OCI-LY3 (cell line): ENCODE results near the gene TPCN2.

Source experiments
- H2AFZ ChIP-seq: fragments of 200-600, 300-600 bp; shearing (Covaris generic); 2 replicates; pipeline ENCODE4 v1.6.0; 2014; ENCODE audit warnings: antibody characterized with exemption, low read depth, low read length
- H3K27ac ChIP-seq: fragments of 200-600, 300-600 bp; sonication (generic); 2 replicates; pipeline ENCODE4 v1.5.1; 2014; ENCODE audit warnings: mild to moderate bottlenecking, low read length, moderate library complexity, mixed read lengths
- H3K27me3 ChIP-seq: fragments of 200-600, 300-600 bp; sonication (generic); 2 replicates; pipeline ENCODE4 v1.6.1; 2014; ENCODE audit warnings: low read depth, low read length, mixed read lengths
- H3K36me3 ChIP-seq: fragments of 200-600, 300-600 bp; sonication (generic); replicated peaks from 2 replicates; pipeline ENCODE3; 2014; ENCODE audit warnings: low read depth, low read length, mixed read lengths
- H3K4me1 ChIP-seq: fragments of 300-600, 200-600 bp; sonication (generic); 2 replicates; pipeline ENCODE4 v1.6.1; 2014; ENCODE audit warnings: low read length, mixed read lengths
- H3K4me2 ChIP-seq: fragments of 200-600, 300-600 bp; sonication (generic); 2 replicates; pipeline ENCODE4 v1.6.1; 2014; ENCODE audit warnings: low read length, mixed read lengths
- H3K4me3 ChIP-seq: fragments of 300-600, 200-600 bp; sonication (generic); 2 replicates; pipeline ENCODE4 v1.5.1; 2014; ENCODE audit warnings: antibody characterized with exemption, mild to moderate bottlenecking, low read length, moderate library complexity
- H3K79me2 ChIP-seq: fragments of 300-600, 200-600 bp; shearing (Covaris generic); 2 replicates; pipeline ENCODE4 v1.6.1; 2014; ENCODE audit warnings: mild to moderate bottlenecking, low read length, mixed read lengths
- H3K9ac ChIP-seq: fragments of 300-600, 200-600 bp; shearing (Covaris generic); 2 replicates; pipeline ENCODE4 v1.6.0; 2014; ENCODE audit warnings: mild to moderate bottlenecking, low read length, moderate library complexity
- H3K9me3 ChIP-seq: fragments of 200-600, 300-600 bp; shearing (Covaris generic); 2 replicates; pipeline ENCODE4 v1.6.1; 2014; ENCODE audit warnings: low read length, mixed read lengths; ENCODE audit not compliant: insufficient read depth
- H4K20me1 ChIP-seq: fragments of 200-600, 300-600 bp; sonication (generic); 2 replicates; pipeline ENCODE4 v1.6.1; 2016; ENCODE audit warnings: low read length, mixed read lengths; ENCODE audit not compliant: insufficient read depth
- EZH2phosphoT487 ChIP-seq: fragments of 200-600 bp; shearing (Covaris generic); IDR thresholded peaks from 2 replicates; pipeline ENCODE4 v1.6.1; 2018; ENCODE audit warnings: antibody characterized with exemption, mixed run types, low read depth
- TF ChIP-seq, protein P1 (sequence below): fragments of 200-600, 300-600 bp; sonication (generic); IDR thresholded peaks from 2 replicates; pipeline ENCODE4 v1.5.1; 2014; ENCODE audit warnings: antibody characterized with exemption, low read length, low read depth

The TPCN2 gene

GRCh38 chr11:69050592-69051380 is 2.1 kb downstream of the TPCN2 start:
- Histone ChIP-seq H3K4me1 (peaks cover 21% of the 10 kb centered on the region), H4K20me1 (peaks cover 31% of the 10 kb centered on the region), H3K36me3 (peaks cover 18% of the 10 kb centered on the region), H3K79me2 (peaks cover 58% of the 10 kb centered on the region), H3K4me2 (no peak overlapping the region), H3K27me3 (peaks cover 6% of the 10 kb centered on the region; the same call in 1 of the 2 replicates), H3K9me3 (no peaks in the 10 kb centered on the region), H3K27ac (no peak overlapping the region), H3K4me3 (no peak overlapping the region), H3K9ac (no peak overlapping the region), H2AFZ (no peak overlapping the region)
- TF ChIP-seq, protein P1, sequence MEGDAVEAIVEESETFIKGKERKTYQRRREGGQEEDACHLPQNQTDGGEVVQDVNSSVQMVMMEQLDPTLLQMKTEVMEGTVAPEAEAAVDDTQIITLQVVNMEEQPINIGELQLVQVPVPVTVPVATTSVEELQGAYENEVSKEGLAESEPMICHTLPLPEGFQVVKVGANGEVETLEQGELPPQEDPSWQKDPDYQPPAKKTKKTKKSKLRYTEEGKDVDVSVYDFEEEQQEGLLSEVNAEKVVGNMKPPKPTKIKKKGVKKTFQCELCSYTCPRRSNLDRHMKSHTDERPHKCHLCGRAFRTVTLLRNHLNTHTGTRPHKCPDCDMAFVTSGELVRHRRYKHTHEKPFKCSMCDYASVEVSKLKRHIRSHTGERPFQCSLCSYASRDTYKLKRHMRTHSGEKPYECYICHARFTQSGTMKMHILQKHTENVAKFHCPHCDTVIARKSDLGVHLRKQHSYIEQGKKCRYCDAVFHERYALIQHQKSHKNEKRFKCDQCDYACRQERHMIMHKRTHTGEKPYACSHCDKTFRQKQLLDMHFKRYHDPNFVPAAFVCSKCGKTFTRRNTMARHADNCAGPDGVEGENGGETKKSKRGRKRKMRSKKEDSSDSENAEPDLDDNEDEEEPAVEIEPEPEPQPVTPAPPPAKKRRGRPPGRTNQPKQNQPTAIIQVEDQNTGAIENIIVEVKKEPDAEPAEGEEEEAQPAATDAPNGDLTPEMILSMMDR = no peak
- no peak for TF ChIP-seq EZH2phosphoT487

DNA sequence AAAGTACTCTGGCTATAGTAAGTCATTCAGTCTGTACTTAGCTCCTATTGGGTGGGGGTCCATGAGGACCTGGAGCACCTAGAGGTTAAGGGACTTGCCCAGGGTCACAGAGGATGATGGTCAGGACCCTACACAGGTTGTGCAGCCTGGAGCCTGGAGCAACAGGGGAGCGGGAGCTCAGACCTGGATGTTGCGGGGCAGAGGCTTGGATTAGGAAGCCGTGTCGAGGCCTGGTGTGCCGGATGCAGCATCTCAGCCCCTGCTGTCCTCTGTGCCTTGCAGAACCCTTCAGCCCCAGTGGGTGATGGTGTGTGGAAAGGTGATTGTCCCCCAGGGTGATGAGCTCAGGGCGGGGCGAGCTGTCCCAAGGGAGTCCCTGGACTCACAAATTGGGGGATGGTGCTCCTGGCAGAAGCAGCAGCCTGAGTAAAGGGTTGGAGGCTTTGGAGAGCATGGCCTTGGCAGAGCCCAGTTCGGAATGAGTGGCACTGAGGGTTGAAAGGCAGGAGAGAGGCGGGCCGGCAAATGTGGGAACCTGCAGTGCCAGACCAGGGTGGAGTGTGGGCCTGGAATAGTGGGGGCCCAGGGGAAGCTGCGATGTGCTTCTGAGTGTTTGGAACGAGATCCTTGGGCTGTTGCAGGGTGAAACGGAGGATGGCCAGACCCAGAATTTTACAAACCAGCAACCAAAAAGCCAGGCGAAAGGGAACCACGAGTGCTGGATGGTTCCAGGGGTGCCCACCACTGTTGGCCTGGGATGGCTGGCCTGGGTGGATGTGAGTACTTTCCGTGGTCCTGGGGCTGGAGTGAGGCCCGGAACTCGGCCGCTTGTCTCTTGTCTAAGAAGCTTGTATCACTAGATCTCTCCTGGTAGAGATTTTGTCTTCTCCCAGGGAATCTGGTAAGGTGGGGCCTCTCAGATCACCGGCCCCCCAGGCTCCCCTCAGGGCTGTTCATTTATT is 2.9 kb downstream of the TPCN2 start:
- Histone ChIP-seq H3K4me1 (peaks cover 28% of the 10 kb centered on the region), H3K36me3 (peaks cover 18% of the 10 kb centered on the region)

DNA sequence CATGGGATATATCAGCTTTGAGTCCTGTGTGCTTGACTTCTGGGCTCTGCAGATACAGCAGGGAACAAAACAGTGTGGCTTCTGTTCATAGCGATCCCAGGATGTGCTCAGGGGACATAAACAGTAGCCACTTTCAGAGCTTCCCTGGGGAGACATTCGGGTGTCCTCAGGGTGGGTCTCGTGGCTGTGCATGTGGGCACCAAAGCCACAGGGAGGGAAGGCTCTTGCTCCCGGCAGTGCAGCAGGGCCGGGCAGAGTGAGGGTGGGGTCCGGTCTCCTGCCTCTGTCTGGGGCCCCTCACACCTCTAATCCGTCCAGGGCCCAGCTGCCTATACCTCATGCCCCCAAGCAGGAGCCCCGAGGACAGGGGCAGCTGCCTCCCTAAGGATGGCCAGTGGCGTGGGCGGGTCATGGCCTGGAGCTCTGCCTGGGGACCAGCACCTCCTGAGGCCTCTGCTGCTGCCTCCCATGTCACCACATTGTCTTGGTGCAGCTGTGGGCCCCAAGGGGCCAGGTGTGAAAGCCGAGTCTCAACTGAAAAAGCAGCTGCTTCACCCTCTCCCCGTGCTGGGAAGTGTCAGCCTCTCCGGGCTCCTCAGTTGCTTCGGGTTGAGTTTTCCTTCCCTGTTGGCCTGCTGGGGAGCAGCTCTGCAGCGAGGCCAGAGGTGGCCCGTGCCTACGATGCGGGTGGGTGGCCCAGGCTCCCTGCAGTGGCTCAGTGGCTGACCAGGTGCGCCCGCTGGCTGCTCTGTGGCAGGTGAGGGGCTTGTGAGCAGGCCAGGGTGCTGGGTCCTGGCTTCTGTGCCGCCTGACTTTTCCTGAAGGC is 3.8 kb downstream of the TPCN2 start:
- Histone ChIP-seq H3K9ac (no peak overlapping the region), H3K4me3 (no peak overlapping the region), H3K4me1 (peaks cover 35% of the 10 kb centered on the region), H3K36me3 (peaks cover 25% of the 10 kb centered on the region), H4K20me1 (peaks cover 31% of the 10 kb centered on the region), H3K79me2 (peaks cover 65% of the 10 kb centered on the region), H3K27ac (no peak overlapping the region), H3K27me3 (no peaks in the 10 kb centered on the region), H2AFZ (no peak overlapping the region), H3K4me2 (no peak overlapping the region), H3K9me3 (no peaks in the 10 kb centered on the region)
- TF ChIP-seq EZH2phosphoT487 = no peak
- TF ChIP-seq, protein P1 = no peak

More for the DNA sequence above, 2.9 kb downstream of the TPCN2 start:
- Histone ChIP-seq H3K9me3 (no peaks in the 10 kb centered on the region), H4K20me1 (peaks cover 31% of the 10 kb centered on the region), H3K27ac (no peak overlapping the region), H2AFZ (no peak overlapping the region), H3K79me2 (peaks cover 58% of the 10 kb centered on the region), H3K4me3 (no peak overlapping the region), H3K27me3 (peaks cover 1% of the 10 kb centered on the region; the same call in 1 of the 2 replicates), H3K9ac (no peak overlapping the region), H3K4me2 (no peak overlapping the region)
- TF ChIP-seq, protein P1 = no peak
- TF ChIP-seq EZH2phosphoT487 = no peak
